ENCODE measurements around the gene ATRIP.

DNA sequence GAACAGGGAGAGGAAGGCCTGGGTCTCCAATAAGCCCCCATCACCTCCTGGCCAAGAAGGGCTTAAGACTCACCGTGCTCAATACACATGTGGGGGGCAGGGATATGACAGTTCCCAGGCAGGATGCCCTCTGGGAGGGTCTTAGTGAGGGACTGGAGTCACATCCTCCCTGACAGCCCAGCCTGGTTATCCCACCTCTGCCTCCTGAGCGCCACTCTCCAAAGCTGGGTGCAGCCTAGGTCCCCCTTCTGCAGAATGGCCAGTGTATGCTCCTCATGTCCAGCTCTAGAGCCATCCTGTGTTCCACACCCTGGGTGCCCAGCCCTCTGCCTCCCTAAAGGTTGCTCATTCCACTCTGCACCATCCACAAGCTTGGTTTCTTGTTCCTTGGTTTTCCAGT, 58.6 kb downstream of the ATRIP start:
- TF ChIP-seq, protein P1, sequence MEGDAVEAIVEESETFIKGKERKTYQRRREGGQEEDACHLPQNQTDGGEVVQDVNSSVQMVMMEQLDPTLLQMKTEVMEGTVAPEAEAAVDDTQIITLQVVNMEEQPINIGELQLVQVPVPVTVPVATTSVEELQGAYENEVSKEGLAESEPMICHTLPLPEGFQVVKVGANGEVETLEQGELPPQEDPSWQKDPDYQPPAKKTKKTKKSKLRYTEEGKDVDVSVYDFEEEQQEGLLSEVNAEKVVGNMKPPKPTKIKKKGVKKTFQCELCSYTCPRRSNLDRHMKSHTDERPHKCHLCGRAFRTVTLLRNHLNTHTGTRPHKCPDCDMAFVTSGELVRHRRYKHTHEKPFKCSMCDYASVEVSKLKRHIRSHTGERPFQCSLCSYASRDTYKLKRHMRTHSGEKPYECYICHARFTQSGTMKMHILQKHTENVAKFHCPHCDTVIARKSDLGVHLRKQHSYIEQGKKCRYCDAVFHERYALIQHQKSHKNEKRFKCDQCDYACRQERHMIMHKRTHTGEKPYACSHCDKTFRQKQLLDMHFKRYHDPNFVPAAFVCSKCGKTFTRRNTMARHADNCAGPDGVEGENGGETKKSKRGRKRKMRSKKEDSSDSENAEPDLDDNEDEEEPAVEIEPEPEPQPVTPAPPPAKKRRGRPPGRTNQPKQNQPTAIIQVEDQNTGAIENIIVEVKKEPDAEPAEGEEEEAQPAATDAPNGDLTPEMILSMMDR (conservative IDR thresholded peaks at IDR 0.05) = no peak
- no peak for TF ChIP-seq ZFX (IDR thresholded peaks at IDR 0.05)

Data from C4-2B (cell line).